HFFc6 (cell line): ENCODE data around the gene MKI67. TPM values are rescaled to one million over a fixed set of nuclear protein-coding genes. Genes with fewer than 3 reads are reported as not detected.

Experiments
- DNase-seq: peaks from one replicate; pipeline ENCODE4 v3.0.0-alpha.2; 2018
- H3K27ac Mint-ChIP-seq: 2 replicates; pipeline ENCODE4 v1.8.0; 2020; ENCODE audit warnings: mild to moderate bottlenecking, mixed read lengths
- H3K27me3 Mint-ChIP-seq: 2 replicates; pipeline ENCODE4 v1.8.0; 2021; ENCODE audit warnings: mild to moderate bottlenecking, moderate library complexity, mixed read lengths; ENCODE audit not compliant: insufficient read depth
- H3K36me3 Mint-ChIP-seq: 2 replicates; pipeline ENCODE4 v1.8.0; 2021; ENCODE audit warnings: low read depth, mixed read lengths
- H3K4me1 Mint-ChIP-seq: 2 replicates; pipeline ENCODE4 v1.8.0; 2020; ENCODE audit warnings: low read depth, mixed read lengths
- H3K4me3 Mint-ChIP-seq: 2 replicates; pipeline ENCODE4 v1.8.0; 2020; ENCODE audit warnings: mild to moderate bottlenecking, moderate library complexity, mixed read lengths
- H3K9me3 Mint-ChIP-seq: 2 replicates; pipeline ENCODE4 v1.8.0; 2020; ENCODE audit warnings: mild to moderate bottlenecking, mixed read lengths
- total RNA-seq, 6 experiments: library from RNA; stranded (reverse); fragmentation: NEBNext Ultra II Directional; extraction: Animal tissue kit (Norgen Biotek cat#: 25700); gene quantifications; 2 replicates in 1 of 6; 3 replicates in 5 of 6; pipeline ENCODE4 v1.2.3, GENCODE V29; 2021
- TF ChIP-seq, protein P1 (sequence below): fragments of 200-600 bp; sonication (generic); IDR thresholded peaks from 2 replicates; pipeline ENCODE4 v1.5.0; 2021; ENCODE audit warnings: antibody characterized with exemption, mild to moderate bottlenecking

Gene MKI67
- total RNA-seq, 6 experiments from 2014 or later = 38.2 to 77.0 (median 70.0) TPM

DNA sequence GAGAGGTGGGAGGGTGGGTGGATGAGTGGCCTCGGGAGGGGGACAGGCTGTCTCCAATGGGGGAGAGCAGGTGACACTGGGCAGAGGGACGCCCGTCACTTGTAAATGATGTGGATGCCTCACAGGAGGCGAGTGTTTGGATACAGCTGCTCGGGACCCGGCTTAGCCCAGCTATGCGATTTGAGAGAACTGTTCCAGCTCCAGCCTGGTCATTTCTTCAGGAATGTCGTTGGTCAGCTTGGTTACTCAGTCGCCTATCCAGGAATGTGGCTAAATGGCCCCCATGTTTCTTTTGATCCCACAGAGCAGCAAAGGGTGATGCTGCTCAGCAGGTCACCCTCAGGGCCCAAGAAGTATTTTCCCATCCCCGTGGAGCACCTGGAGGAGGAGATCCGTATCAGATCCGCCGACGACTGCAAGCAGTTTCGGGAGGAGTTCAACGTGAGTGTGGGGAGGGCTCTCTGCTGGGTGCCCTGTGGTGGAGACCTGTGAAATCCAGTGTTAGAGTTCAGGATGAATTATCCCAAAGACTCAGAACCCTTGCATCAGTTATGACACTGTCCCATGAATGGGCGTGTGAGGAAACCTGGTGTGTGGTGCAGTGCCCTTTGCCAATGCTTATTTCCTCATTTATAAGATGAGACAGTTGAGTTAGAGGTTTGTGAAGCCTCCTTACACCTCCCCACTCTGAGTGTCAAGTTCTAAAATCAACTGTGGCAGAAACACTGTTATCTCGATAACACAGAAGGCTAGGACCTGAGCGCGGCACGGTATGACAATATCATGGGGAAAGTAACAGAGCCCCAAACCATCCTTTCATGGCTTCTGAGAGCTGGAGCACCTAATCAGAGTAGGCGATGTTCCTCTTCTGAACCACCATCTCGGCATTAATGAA is 76.8 kb downstream of the MKI67 start:
- peaks cover 16% of the 10 kb centered on the region for H3K27me3 Mint-ChIP-seq
- TF ChIP-seq, protein P1, sequence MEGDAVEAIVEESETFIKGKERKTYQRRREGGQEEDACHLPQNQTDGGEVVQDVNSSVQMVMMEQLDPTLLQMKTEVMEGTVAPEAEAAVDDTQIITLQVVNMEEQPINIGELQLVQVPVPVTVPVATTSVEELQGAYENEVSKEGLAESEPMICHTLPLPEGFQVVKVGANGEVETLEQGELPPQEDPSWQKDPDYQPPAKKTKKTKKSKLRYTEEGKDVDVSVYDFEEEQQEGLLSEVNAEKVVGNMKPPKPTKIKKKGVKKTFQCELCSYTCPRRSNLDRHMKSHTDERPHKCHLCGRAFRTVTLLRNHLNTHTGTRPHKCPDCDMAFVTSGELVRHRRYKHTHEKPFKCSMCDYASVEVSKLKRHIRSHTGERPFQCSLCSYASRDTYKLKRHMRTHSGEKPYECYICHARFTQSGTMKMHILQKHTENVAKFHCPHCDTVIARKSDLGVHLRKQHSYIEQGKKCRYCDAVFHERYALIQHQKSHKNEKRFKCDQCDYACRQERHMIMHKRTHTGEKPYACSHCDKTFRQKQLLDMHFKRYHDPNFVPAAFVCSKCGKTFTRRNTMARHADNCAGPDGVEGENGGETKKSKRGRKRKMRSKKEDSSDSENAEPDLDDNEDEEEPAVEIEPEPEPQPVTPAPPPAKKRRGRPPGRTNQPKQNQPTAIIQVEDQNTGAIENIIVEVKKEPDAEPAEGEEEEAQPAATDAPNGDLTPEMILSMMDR = no peak
- H3K9me3 Mint-ChIP-seq = peaks cover 8% of the 10 kb centered on the region; the same call in 1 of the 2 replicates
- H3K4me1 Mint-ChIP-seq = no peaks in the 10 kb centered on the region; the same call in 1 of the 2 replicates
- no peak overlapping the region for H3K4me3 Mint-ChIP-seq
- H3K27ac Mint-ChIP-seq = no peak overlapping the region
- no peak for DNase-seq
- no peaks in the 10 kb centered on the region for H3K36me3 Mint-ChIP-seq

DNA sequence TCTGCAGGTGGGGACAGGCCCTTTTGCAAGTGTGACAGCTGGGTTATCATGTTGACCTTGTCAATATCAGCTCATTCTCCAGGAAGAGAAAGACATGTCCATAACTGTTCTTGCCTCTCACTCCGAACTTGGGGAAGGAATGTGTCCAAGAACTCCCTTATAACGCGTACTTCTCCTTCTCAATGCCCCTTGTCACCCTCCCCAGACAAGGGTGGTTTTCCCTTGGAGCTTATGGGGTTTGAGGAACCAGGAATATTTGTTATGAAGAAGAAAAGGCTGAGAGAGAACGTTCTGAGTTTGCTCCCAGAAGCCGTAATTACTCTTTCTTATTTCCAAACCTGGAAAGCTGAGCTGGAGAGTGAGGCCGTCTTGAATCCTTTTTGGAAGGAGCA is 77.4 kb downstream of the MKI67 start:
- DNase-seq = no peak
- Mint-ChIP-seq H3K4me3 (no peak overlapping the region), H3K4me1 (no peaks in the 10 kb centered on the region; the same call in 1 of the 2 replicates), H3K27ac (no peak overlapping the region), H3K27me3 (peaks cover 21% of the 10 kb centered on the region), H3K36me3 (no peaks in the 10 kb centered on the region), H3K9me3 (peaks cover 8% of the 10 kb centered on the region; the same call in 1 of the 2 replicates)
- TF ChIP-seq, protein P1 = no peak

DNA sequence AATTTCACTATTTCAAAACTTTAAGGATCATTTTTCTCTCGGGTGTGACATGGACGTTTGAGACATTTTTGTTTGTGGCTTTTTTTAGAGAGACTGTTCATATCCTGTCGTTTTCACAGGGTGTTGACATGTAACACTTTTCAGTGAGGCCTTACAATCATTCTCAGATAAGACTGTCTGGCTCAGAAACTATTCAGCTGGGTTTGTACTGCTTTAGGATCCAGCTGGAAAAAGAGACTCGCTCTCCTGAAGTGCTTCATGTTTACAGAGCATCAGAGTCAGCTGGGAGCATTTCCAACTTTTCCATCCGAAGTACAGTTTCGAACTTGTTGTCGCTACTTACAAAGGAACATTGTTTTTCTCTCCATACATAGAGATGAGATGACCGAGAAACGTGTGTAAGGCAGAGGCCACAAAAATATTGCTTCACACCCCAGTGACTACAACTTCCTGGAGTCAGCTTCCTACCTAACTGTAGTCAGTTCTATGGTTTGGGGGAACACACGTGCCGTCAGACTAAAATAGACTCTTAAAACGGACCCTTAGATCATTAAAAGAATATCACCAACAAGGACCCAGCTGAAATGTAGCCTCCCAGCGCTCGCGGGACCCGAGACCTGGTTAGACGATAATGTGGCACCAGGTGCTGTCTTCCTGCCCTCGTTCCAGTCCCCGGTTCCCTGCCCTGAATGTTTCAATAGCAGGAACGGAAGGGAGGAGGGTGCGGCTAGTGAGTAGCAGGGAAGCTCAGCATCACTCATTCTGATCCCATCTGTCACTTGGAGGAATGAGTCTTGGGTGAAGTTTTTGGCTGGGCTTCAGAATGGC is 78.0 kb downstream of the MKI67 start:
- Mint-ChIP-seq H3K4me1 (no peaks in the 10 kb centered on the region; the same call in 1 of the 2 replicates), H3K4me3 (no peak overlapping the region), H3K27me3 (peaks cover 21% of the 10 kb centered on the region), H3K27ac (no peak overlapping the region), H3K9me3 (peaks cover 8% of the 10 kb centered on the region; the same call in 1 of the 2 replicates), H3K36me3 (no peaks in the 10 kb centered on the region)
- TF ChIP-seq, protein P1 = no peak
- DNase-seq = no peak

DNA sequence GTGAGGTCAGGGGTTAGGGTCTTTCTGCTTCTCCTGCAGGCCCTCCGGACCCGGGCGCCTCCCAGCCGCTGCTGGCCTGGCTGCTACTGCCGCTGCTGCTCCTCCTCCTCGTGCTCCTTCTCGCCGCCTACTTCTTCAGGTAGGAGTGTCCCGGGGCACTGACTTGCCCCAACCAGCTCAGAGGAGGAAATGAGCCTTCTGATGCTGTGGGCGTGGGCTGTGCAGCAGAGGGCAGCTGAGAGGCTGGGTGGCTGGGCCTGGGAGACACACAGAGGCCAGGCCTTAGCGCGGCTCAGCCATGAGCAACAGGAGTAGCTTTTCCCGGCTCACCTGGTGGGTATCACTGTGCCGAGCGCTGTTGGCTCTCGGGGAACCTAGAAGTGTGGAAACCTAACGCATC is 78.9 kb downstream of the MKI67 start:
- H3K9me3 Mint-ChIP-seq = peaks cover 8% of the 10 kb centered on the region; the same call in 1 of the 2 replicates
- no peak overlapping the region for H3K27ac Mint-ChIP-seq
- H3K4me1 Mint-ChIP-seq = no peaks in the 10 kb centered on the region; the same call in 1 of the 2 replicates
- no peak for DNase-seq
- H3K4me3 Mint-ChIP-seq = no peak overlapping the region
- H3K27me3 Mint-ChIP-seq = peaks cover 19% of the 10 kb centered on the region
- TF ChIP-seq, protein P1 = no peak
- H3K36me3 Mint-ChIP-seq = no peaks in the 10 kb centered on the region

DNA sequence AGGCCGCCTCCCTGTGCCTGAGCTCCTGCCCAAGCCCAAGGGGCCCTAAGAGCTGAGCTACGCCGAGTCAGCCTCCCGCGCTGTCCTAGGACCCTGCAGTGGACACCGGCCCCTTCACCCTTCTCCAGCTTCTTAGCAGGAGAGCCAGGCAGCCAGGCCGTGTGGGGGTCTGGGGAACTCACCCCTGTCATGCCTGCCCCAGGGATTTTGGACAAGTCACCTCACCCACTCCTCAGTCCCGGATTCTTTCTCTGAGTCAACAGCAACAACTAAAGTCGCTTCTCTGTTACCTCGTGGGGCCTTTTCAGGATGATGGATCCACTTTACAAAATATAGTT is 79.3 kb downstream of the MKI67 start:
- Mint-ChIP-seq H3K27ac (no peak overlapping the region), H3K4me3 (no peak overlapping the region), H3K27me3 (peaks cover 14% of the 10 kb centered on the region), H3K4me1 (no peaks in the 10 kb centered on the region; the same call in 1 of the 2 replicates), H3K9me3 (peaks cover 8% of the 10 kb centered on the region; the same call in 1 of the 2 replicates), H3K36me3 (no peaks in the 10 kb centered on the region)
- DNase-seq = no peak
- TF ChIP-seq, protein P1 = no peak

Other genes with a start within 250 kb of the MKI67 start
- not detected for gene CLRN3, start 233.5 kb downstream of the MKI67 start, total RNA-seq
- under 1 TPM in 3 of 6 experiments, not detected in 3; 0.14 to 0.37 (median 0.15) TPM for gene PTPRE, start 219.3 kb downstream of the MKI67 start, total RNA-seq